ENCODE results near the gene UBN2.

DNA sequence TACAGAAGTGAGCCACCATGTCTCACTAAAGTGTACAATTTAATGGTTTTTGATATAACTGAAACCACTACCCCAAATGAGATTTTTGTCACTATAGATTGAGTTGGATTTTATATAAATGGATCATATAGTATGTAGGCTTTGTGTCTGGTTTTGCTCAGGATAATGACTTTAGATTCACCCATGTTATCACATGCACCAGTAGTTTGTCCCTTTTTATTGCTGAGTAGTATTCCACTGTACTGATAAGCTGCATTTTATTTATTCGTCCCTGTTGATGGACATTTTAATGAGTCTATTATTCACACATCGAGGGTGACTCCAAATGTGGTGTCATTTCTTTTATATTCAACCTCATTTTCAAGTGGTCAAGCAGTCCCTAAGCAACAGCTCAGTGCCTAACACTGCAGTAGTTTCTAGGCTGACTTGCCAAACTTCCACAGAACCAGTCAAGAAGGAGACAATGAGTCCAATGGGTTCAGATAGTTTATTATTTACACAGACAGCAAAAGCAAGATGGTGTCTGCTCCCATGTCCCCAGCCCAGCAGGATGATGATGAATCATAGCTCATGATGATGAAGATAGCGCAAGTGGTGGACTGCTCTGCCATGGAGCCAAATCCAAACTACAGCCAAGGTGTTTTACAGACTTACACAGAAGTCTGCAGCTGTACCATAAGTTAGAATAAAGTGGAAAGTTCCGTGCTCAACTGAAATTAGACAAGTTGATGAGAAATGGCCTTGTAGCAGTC is 103.5 kb downstream of the UBN2 start:
- TF ChIP-seq POLR2AphosphoS5 (IDR thresholded peaks at IDR 0.05; ENCODE audit: borderline replicate concordance, low read depth, low read length) (no peak), EZH2 (IDR thresholded peaks at IDR 0.05) (no peak), FOXP2 (optimal IDR thresholded peaks at IDR 0.05; ENCODE audit: control extremely low read depth, extremely low read length, insufficient read depth) (no peak)

Data from SK-N-MC (cell line).